DMS79 (cell line): Measurements from ENCODE around the gene GABRB3.
"Not testable (repeated sequence)": the region's sequence is repeated elsewhere in the genome, so short reads cannot be mapped to it uniquely, and the experiment has no call there.

ENCODE experiments used
- DNase-seq: peaks from one replicate; lab custom pipeline; 2025; lab: John Stamatoyannopoulos, UW

GABRB3 gene

DNA sequence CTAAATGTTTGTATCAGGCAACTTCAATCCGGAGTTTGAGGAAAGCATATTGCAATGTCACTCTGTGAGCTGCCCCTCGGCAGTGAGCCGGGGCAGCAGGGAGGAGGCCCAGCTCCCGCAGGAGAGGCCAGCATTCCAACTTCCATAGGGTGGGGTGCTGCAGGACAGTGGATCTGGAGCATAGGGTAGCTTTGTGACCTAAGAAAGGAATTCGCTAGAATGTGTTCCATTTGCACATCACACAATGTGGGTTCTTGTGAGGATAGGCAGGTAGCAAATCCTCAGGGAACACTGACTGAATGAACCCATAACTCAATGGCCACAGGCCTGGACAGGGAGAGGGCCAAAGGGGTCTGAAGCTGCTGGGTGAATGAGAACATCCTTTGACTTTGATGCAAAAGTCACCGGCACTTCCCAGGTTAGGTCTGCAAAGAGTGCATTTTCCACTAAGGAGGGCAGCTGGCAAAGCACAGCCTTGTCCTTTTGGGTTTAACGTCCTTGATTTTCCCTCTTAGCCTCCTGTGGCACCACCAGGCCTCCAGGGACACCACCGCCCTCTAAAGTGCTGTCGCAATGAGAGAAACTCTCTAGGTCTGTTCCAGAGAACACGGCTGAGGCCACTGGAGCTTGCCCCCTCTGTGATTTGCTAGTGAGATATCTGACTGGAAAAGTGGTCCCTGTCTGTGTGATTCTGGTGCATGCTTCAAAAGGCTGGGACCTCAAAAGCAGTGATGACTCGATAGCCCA, 36.2 kb downstream of the GABRB3 start:
- DNase-seq: no peak

DNA sequence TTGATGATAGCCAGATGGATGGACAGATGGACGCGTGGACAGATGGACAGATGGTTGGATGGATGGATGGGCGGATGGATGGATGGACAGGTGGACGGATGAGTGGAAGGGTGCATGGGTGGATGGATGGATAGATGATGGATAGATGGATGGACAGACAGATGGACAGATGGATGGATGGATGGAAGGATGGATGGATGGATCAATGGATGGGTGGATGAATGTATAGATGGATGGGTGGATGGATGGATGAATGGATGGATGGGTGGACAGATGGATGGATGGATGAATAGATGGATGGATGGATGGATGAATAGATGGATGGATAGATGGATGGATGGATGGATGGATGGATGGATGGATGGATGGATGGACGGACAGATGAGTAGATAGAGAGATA, 40.9 kb downstream of the GABRB3 start:
- DNase-seq: no peak

DNA sequence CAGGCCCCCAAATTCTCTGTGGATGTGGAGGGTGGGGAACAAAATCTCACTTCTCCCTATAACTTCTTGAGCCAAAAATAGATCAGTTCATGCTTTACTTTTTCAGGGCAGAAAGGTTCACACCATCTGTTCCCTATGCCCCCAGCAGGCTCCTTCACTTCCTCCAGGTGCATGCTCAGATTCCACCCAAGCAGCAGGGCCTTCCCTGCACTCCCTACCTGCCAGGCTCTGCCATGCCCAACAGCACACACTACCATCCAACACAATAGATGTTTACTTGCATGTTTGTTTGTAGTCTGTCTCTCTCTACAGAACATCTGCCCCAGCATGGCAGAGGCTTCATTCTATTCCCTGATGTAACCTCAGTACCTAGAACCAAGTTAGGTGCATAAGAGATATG, 43.3 kb downstream of the GABRB3 start:
- no peak for DNase-seq

DNA sequence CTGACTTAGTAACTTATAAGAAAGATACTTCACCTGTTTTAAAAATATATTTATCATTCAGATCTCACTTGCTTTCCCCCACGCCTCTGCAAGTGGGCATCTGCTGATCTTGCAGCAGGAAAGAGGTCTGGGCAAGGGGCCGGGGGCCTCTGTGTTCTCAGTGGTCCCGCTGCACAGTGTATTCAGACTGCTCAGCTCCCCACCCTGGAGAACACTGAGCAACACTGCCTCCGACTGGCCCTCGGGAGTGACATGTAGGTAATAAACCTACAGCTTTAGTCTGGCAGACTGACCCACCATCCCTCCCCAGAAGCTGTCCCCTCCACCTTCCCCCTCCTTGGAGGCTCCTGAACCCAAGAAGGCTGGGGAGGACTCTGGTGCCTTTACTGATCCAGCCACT, 43.8 kb downstream of the GABRB3 start:
- DNase-seq: no peak

DNA sequence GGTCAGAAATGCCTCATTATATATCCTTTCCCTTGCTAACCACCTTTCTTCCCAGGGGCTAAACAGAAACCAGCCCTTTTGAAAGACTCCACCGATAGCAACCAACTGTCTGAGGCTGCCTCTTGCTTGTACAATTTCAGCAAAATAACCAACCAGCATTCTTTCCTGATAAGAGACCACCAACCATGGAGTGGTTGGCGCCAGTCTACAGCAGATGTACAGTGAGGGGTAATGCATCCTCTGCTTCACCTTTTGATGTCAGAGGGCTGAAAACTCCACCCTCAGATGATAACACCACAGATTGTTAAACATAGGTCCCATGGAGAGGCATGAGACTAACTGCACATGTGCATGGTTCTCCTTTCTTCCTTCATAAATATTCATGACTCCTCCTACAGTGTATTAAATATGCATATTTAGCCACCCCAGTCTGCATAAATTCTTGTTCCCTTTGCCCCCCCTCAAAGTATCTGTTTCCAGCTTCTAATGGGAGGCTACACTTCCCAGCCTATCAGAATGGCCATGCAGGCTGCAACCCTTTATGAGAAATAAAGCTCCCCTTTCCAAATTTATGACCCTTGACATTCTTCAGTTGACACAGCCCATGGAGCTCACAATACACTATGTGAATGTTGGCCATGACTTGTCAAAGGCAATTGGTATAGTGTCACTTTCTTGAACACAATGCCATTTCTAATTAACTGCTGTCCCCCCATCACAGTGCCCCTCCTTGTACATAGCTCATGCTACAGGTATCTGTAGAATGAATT, 48.3 kb downstream of the GABRB3 start:
- DNase-seq: no peak

DNA sequence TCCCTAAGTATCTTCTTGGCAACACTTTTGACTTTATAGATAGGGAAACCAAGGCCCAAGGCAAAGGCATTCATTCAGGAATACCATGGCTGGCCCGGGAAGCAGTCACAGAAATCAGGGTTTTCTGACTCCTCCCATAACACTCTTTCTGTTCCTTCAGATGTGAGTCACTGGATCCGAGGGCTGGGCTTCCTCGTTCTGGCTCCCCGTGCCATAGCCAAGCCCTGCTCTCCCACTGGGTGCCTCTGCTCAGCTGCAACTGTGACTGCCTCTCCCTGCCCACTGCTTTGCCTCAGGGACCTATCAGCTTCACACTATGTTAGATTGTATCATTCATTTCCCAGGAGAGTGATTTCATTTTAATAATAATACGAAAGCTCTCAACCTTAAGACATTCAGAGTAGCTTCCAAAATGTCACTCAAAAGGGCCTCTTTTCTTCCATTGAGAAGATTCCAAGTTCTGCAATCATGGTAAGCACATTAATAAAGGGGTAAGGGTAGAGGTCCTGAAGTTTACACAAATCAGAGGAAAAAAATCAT, 50.2 kb downstream of the GABRB3 start:
- no peak for DNase-seq

DNA sequence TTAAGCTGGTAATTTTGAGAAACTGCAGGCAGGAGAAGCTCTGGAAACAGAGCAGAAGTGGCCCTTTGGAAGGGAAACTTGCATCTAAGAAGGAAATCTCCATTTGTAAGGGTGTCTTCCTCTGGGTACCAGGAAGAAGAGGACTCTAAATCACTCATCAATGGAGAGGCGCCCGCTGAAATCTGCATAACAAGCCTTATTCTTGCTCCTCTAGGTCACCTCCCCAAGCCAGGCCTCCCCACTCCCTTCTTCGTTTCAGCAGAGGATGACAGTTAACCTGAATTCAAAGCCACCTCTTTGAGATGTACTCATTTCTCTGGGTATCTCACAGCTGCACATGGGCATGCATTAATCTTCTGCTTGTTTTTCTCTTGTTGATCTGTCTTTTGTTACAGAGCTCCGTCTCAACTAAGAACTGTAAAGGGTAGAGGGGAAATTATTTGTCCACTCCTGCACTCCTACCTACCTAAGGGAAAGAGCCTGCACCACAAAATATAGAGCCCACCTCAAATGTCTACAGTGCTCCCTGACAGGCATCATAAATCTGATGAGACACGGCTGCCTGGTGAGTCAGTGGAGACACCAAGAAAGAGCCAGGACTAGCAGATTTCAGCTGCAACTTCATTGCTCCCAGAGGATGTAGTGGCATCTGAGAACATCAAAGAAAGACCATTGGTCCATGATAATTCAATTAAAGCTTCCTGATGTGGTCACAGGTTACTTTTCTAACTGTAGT, 51.5 kb downstream of the GABRB3 start:
- DNase-seq: no peak

DNA sequence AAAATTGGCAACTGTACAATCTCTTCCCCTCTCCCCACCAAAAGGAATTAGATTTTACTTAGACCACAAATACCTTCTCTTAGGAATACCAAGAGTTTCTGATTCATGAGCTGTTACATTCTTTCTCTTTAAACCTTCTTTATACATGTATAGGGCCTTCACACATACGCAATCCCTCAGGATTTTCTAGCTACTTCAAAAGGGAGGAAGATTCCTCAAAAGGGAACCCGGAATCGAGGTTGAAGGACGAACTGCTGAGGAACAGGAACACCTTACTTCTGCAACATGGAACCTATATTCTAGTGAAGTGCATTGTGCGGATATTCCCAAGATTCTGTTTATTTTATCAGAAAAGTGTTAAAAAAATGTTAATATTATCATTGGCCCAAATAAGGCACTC, 52.3 kb downstream of the GABRB3 start:
- DNase-seq: no peak

DNA sequence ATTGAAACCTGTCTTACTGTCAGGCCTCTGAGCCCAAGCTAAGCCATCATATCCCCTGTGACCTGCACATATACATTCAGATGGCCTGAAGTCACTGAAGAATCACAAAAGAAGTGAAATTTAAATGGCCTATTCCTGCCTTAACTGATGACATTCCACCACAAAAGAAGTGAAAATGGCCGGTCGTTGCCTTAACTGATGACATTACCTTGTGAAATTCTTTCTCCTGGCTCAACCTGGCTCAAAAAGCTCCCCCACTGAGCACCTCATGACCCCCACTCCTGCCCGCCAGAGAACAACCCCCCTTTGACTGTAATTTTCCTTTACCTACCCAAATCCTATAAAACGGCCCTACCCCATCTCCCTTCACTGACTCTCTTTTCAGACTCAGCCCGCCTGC, 53.0 kb downstream of the GABRB3 start:
- DNase-seq: not testable (repeated sequence)

DNA sequence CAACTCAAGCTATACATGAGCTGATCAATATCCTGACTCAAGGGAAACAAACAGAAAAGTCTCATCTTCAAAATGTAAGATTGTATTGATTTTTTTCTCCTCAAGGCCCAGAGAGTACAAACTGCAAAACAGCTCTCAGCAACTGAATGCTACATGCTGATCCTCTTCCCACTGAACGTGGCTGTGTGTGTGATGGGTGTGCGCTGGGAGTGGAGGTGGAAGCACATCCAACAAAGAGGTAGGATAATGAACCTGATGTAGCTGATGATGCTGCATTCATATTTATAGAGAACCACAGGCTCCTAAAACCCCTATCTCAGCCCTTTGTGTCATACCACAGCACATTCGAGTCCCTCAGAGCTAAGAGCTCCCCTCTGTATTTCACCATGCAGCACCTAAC, 56.8 kb downstream of the GABRB3 start:
- DNase-seq: no peak

DNA sequence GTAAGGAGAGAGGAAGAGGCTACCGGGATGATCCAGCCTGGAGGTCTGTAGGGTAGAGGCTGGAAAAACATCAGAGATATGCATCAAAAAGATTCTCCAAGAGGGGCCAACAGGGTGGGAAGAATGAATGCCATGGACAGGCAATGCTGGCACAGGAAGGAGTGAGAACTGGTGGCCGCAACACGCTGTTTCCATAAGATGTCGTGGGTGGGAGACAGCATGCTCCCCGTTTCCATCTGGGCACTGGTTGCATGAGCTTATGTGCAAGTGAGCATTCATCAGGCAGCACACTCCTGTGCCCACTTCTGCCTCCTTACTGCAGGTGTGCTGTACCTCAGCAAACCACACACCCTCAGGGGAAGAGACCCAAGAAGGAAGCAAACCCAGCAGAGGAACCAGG, 59.4 kb downstream of the GABRB3 start:
- no peak for DNase-seq

DNA sequence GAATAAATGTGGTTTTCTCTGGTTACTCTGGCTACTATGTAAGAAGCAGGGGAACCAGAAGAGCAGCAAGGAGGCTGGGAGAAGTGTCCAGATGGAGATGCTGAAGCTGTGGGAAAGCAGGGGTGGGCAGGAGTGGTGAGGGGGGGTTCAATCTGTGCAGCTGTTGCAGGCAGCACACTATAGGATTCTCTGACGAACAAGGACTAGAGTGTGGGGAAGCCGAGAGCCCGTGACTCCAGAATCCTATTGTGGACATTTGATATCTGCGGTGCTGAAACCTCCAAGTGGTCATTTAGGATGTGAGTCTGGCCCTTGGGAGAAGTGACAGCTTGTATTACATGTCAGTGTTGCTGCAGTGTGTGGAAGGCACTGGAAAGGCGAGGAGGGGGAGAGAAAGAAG, 60.5 kb downstream of the GABRB3 start:
- DNase-seq: no peak

DNA sequence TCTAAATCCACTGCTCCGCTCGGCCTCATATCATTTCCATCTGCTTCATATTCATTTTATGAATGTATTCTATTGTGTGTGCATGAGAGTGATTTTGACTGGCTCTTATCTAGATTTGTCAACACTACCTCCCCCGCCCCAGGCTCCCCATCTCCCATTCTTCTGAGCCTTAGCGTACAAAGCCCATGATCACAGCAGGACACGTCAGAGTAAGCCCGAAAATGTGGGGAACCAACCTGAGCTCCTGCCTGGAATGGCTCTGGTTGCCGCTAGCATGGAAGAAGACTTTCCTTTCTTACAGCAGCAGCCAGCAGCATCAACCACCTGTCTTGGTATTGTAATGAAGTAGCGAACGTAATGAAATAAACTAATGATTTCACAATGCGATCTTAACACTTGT, 61.4 kb downstream of the GABRB3 start:
- DNase-seq: no peak

DNA sequence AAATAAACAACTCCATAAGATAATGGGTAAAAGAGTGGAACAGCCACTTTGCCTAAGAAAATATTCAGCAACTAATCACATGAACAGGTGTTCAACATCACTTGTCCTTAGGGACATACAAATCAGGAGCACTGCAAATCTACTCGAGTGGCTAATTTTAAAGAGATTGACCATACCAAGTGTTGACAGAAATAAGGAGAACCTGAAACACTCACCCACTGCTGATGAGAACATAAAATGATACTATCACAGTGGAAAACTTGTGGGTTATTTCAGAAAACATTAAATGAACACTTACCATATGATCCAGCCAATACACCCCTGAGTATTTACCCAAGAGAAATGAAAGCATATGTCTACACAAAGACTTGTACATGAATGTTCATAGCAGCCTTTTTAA, 70.5 kb downstream of the GABRB3 start:
- DNase-seq: peak; percentile 17

DNA sequence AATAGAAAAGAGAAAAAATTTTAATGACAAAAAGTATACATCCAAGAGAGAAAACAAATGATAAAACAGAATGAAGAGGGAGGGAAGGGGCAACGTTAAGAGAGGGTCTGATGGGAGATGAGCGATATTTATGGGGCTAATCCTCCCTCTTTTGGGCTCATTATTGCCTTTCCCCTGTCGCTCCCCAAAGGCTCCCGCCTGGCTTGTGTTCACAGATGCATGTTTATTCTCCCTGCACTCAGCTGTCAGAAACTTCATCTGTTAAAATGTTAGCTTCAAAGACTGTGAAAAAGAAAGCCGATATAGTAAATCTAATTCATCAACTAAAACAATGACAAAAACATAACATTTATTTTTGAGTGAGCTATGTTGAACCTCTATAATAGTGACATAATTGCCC, 74.3 kb downstream of the GABRB3 start:
- DNase-seq: no peak

DNA sequence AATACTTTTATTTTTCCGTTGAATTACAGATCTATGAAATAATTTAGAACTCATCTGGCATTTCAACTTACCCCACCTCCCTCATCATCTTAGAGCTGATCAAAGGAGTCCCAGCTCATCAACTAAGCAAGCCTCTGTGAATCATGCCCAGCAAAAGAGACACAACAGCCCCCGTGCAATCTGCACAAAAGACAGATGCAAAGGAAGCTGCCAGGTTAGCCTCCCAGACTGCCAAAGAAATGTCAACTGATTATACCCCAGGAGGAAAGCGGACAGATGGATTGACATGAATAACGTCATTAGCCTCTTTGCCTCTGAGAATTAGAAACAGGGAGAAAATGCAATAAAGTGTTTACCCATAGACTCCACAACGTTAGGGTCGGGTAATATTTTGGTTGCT, 75.0 kb downstream of the GABRB3 start:
- DNase-seq: no peak

DNA sequence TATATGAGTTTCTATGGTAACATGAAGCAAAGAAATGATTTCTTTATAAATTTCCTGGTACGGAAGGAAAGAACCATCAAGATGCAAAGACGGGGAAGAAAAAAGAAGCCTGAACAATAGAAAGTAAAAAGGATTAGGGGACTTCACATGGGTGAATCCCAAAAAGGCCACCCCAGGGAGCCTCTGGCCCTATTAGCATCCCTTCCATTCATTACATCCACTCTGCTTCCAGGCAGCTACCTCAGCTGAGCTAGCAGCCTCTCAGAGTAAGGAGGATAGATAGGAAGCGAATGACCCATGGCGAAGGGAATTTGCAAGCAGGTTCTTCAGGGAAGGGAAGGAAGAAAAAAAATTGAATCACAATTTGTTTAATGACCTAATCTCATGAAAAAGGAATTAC, 81.6 kb downstream of the GABRB3 start:
- DNase-seq: no peak

DNA sequence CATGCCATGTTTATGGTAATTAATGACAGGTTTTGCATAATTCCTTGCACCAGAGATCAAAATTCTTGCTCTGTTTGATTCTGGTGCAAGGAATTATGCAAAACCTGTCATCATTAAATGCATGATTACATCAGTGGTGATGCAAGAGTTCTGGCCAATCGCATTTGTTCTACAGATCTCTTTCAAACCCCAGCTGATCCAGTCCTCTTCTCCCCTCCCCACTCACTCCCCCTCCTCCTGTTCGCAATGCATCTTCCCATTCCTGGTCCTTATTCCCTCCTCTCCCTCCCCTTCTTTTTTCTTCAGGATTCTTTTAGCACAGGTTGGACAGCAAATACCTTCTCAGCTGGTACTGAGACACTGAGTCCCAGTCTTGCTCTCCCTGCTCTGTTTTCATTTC, 82.1 kb downstream of the GABRB3 start:
- DNase-seq: no peak

DNA sequence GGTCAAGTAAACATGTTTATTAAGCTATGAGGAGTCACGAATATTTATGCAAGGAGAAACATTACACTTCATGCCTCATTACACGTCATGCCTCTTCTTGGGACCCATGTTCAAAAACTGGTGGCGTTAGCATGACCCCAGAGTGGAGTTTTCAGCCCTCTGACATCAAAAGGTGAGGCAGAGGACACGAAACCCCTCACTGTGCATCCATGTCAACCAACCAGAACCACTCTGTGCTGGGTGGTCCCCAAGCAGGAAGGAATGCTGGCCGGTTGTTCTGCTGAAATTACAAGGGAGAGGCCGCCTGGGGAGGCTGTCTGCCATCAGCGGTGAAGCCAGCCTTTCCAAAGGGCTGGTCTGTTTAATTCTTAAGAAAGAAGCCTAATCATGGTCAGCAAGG, 83.4 kb downstream of the GABRB3 start:
- no peak for DNase-seq

DNA sequence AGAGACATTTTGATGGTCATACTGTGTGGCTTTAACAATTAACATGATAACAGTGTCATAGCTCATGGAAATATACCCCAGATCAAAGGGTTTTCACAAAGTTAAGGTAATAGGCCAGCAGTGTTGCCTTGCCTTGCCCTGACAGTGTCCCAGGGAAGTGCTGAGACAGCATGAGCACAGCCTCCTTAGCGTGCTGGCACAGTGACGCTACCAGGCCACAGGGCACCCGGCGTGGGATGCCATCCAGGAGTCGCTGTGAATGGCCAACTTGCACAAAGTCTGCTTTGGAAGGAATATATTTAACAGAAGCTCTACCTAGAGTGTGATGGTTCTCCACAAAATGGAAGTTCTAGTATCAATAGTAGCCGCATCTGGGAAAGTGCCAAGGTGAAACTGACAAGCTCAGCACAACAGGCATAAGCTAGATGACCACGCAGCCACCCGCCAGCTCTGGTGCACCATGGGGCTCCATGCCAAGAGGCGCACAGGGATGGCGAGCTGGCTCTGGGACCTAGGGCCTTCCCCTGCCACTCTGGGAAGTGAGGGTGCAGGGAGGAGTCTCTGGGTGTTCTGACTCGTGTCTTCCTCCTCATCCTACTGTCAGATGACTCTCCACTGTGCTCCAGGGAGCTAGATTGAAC, 86.2 kb downstream of the GABRB3 start:
- no peak for DNase-seq

DNA sequence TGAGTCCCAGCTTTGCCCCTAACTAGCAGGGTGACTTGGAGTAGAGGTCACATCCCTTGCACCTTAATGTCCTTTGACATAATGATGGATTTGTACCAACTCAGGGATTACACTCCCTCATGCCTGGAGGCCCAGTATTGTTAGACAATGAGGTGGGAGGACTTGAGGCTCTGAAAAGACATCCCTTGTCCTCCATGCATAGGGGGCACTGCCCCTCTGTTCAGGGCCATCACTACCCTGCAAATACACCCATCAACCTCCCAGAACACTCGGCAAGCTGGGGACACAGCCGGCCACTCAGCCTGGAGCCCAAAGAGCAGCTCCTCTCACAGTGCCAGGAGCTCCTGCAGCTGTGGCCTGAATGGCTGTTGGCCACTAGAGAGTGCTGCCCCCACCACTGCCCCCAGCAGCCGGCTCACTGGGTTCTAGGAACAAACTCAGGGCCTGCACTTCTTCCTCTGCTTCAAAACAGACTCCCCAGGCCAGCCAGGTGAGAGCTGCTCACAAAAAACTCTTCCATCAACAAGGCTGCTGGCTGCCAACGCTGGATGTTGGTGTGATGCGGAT, 90.2 kb downstream of the GABRB3 start:
- no peak for DNase-seq

DNA sequence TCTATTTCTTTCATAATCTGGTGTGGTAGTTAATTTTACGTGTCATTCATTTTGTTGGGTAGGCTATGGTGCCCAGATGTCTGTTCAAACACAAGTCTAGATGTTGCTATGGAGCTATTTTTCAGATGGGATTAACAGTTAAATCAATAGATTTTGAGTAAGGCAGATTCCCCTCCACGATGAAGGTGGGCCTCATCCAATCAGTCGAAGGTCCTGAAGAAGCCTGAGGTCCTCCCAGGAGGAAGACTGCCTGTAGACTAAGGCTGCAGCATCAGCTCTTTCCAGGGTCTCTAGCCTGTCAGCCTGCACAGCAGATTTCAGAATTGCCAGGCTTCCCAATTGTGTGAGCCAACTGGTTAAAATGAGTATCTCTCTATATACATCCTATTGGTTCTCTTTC, 92.9 kb downstream of the GABRB3 start:
- DNase-seq: no peak
